GM12801 (cell line): ENCODE data around the gene EMC9.

Source experiments
- TF ChIP-seq, protein P1 (sequence below): IDR thresholded peaks from one replicate; pipeline ENCODE4 v1.5.1; 2011; ENCODE audit warnings: control low read depth; ENCODE audit not compliant: insufficient read length; ENCODE audit errors: extremely low read depth

EMC9 gene

DNA sequence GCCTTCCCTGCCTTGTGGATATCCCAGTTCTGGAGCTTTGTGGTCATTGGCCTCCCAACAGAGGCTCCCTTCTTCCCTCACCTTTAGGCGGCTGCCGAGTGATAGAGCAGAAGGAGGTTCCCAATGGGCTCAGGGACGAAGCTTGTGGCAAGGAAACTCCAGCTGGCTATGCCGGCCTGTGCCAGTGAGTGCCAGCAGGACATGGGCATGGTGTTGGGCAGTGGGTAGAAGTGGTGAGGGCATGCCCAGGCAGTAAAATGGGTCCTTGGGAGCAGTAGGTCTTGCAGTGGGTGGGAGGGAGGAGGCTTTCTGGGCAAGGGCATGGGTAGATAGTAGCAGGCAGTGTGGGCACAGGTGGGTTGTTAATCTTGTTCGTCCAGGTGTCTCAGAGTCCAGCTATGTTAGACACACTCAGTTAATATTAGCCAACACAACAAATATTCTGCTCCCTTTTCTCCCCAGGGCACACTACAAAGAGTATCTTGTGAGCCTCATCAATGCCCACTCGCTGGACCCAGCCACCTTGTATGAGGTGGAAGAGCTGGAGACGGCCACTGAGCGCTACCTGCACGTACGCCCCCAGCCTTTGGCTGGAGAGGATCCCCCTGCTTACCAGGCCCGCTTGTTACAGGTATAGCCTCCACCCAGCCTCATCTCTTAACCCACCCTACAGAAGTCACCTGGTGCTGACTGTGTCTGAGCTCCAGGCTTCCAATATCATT, 18.5 kb upstream of the EMC9 start:
- TF ChIP-seq, protein P1, sequence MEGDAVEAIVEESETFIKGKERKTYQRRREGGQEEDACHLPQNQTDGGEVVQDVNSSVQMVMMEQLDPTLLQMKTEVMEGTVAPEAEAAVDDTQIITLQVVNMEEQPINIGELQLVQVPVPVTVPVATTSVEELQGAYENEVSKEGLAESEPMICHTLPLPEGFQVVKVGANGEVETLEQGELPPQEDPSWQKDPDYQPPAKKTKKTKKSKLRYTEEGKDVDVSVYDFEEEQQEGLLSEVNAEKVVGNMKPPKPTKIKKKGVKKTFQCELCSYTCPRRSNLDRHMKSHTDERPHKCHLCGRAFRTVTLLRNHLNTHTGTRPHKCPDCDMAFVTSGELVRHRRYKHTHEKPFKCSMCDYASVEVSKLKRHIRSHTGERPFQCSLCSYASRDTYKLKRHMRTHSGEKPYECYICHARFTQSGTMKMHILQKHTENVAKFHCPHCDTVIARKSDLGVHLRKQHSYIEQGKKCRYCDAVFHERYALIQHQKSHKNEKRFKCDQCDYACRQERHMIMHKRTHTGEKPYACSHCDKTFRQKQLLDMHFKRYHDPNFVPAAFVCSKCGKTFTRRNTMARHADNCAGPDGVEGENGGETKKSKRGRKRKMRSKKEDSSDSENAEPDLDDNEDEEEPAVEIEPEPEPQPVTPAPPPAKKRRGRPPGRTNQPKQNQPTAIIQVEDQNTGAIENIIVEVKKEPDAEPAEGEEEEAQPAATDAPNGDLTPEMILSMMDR: no peak

DNA sequence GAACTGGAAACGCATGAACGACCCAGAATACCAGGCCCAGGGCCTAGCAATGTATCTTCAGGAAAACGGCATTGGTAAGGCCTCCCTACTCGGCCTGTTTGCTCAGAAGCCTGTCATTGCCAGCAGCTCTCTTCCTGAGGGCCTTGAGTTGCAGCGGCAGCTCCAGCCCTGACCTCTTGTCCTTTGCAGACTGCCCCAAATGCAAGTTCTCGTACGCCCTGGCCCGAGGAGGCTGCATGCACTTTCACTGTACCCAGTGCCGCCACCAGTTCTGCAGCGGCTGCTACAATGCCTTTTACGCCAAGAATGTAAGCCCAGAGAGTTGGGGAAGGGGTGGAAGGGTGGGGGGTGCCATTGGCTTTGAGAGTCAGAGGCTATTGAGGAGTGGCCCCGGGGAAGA, 15.9 kb upstream of the EMC9 start:
- TF ChIP-seq, protein P1: no peak

- TF ChIP-seq, protein P1: no peak
Measured at GRCh38 chr14:24156840-24157239, 15.4 kb upstream of the EMC9 start.

- TF ChIP-seq, protein P1: no peak
Measured at GRCh38 chr14:24155100-24155499, 13.7 kb upstream of the EMC9 start.

- TF ChIP-seq, protein P1: no peak
Measured at GRCh38 chr14:24151404-24152080, 10.2 kb upstream of the EMC9 start.

- TF ChIP-seq, protein P1: no peak
Measured at GRCh38 chr14:24150993-24151392, 9.6 kb upstream of the EMC9 start.

DNA sequence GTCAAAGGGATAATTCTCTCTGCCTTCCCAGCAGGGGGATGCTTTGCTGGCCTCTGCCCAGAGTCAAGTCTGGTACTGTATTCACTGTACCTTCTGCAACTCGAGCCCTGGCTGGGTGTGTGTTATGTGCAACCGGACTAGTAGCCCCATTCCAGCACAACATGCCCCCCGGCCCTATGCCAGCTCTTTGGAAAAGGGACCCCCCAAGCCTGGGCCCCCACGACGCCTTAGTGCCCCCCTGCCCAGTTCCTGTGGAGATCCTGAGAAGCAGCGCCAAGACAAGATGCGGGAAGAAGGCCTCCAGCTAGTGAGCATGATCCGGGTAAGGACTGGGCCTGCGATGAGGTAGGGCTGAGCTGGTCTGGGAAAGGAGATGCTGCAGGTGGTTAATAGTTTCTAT, 9.2 kb upstream of the EMC9 start:
- TF ChIP-seq, protein P1: no peak
